ENCODE data around the gene UNC119B. TPM values are rescaled to one million over a fixed set of nuclear protein-coding genes. Genes with fewer than 3 reads are reported as not detected.

UNC119B gene
- total RNA-seq, 1 donor from 2014 or later = 26.8 TPM

- Histone ChIP-seq H3K27ac (no peak overlapping the region), H3K4me3 (no peak overlapping the region), H3K4me1 (no peaks in the 10 kb centered on the region), H3K36me3 (peaks cover 56 to 74% of the 10 kb centered on the region in 2 donors), H3K27me3 (no peaks in the 10 kb centered on the region), H3K9me3 (no peaks in the 10 kb centered on the region)
- intact Hi-C loops (cut with DNase I) = no loop called here
- TF ChIP-seq CTCF (IDR thresholded peaks at IDR 0.05) = no peak
- no peak for DNase-seq (ENCODE audit: low spot score in 2 of 2)
Measured at GRCh38 chr12:120696626-120697025, 13.6 kb upstream of the UNC119B start.

- H3K36me3 ChIP-seq = peaks cover 56 to 75% of the 10 kb centered on the region in 2 donors
- no peaks in the 10 kb centered on the region for H3K4me1 ChIP-seq
- no peak overlapping the region for H3K27ac ChIP-seq
- DNase-seq (ENCODE audit: low spot score in 2 of 2) = no peak
- no peaks in the 10 kb centered on the region for H3K27me3 ChIP-seq
- no peaks in the 10 kb centered on the region for H3K9me3 ChIP-seq
- no peak for TF ChIP-seq CTCF (IDR thresholded peaks at IDR 0.05)
- no peak overlapping the region for H3K4me3 ChIP-seq
- intact Hi-C loops (cut with DNase I) = no loop called here
Measured at GRCh38 chr12:120697344-120697743, 12.9 kb upstream of the UNC119B start.

- H3K4me3 ChIP-seq = no peak overlapping the region
- H3K36me3 ChIP-seq = peaks cover 54 to 87% of the 10 kb centered on the region in 2 donors
- no peaks in the 10 kb centered on the region for H3K4me1 ChIP-seq
- DNase-seq (ENCODE audit: low spot score in 2 of 2) = no peak
- H3K27ac ChIP-seq = no peak overlapping the region
- TF ChIP-seq CTCF (IDR thresholded peaks at IDR 0.05) = no peak
- intact Hi-C loops (cut with DNase I) = no loop called here
- H3K9me3 ChIP-seq = no peaks in the 10 kb centered on the region
- no peaks in the 10 kb centered on the region for H3K27me3 ChIP-seq
Measured at GRCh38 chr12:120698665-120699064, 11.6 kb upstream of the UNC119B start.

- intact Hi-C loops (cut with DNase I) = no loop called here
Measured at GRCh38 chr12:120699553-120699952, 10.7 kb upstream of the UNC119B start.

GRCh38 chr12:120700886-120701285 is 9.4 kb upstream of the UNC119B start:
- intact Hi-C loops (cut with DNase I) = no loop called here
- no peak for DNase-seq (ENCODE audit: low spot score in 2 of 2)
- H3K9me3 ChIP-seq = no peaks in the 10 kb centered on the region
- H3K4me1 ChIP-seq = no peaks in the 10 kb centered on the region
- H3K27ac ChIP-seq = no peak overlapping the region
- no peak overlapping the region for H3K4me3 ChIP-seq
- peaks cover 34 to 70% of the 10 kb centered on the region in 2 donors for H3K36me3 ChIP-seq
- no peaks in the 10 kb centered on the region for H3K27me3 ChIP-seq
- TF ChIP-seq CTCF (IDR thresholded peaks at IDR 0.05) = no peak

More at GRCh38 chr12:120699553-120699952, 10.7 kb upstream of the UNC119B start:
- no peaks in the 10 kb centered on the region for H3K4me1 ChIP-seq
- H3K27ac ChIP-seq = no peak overlapping the region
- H3K27me3 ChIP-seq = no peaks in the 10 kb centered on the region
- H3K4me3 ChIP-seq = no peak overlapping the region
- peaks cover 47 to 80% of the 10 kb centered on the region in 2 donors for H3K36me3 ChIP-seq
- no peak for DNase-seq (ENCODE audit: low spot score in 2 of 2)
- H3K9me3 ChIP-seq = no peaks in the 10 kb centered on the region
- TF ChIP-seq CTCF (IDR thresholded peaks at IDR 0.05) = no peak

- no peak for TF ChIP-seq CTCF (IDR thresholded peaks at IDR 0.05)
- Histone ChIP-seq H3K27ac (no peak overlapping the region), H3K27me3 (no peaks in the 10 kb centered on the region), H3K9me3 (no peaks in the 10 kb centered on the region), H3K4me1 (no peaks in the 10 kb centered on the region), H3K36me3 (peaks cover 25 to 52% of the 10 kb centered on the region in 2 donors), H3K4me3 (no peak overlapping the region)
- DNase-seq (ENCODE audit: low spot score in 2 of 2) = no peak
- intact Hi-C loops (cut with DNase I) = no loop called here
Measured at GRCh38 chr12:120702637-120703036, 7.6 kb upstream of the UNC119B start.

Measured in ascending aorta (tissue), 2 donors.